Fibroblast of mammary gland (primary cell): Measurements from ENCODE around the gene CEP20.

ENCODE experiments used
- DNase-seq: peaks from one replicate; pipeline ENCODE4 v3.0.0-alpha.2; 2010; ENCODE audit warnings: low read depth
- H3K4me3 ChIP-seq: 2 replicates; pipeline ENCODE4 v1.5.1; 2011; ENCODE audit warnings: low read depth, mild to moderate bottlenecking, low read length, moderate library complexity; ENCODE audit not compliant: control insufficient read depth
- CTCF ChIP-seq: conservative IDR thresholded peaks from 2 replicates; pipeline ENCODE4 v1.5.1; 2011; ENCODE audit warnings: low read depth, low read length, inconsistent platforms; ENCODE audit not compliant: control insufficient read depth, insufficient read depth

The CEP20 gene

GRCh38 chr16:15829460-15829859 lies 58.9 kb downstream of the CEP20 start:
- no peak for TF ChIP-seq CTCF
- peak; percentile 0 for DNase-seq
- no peak overlapping the region for H3K4me3 ChIP-seq

- DNase-seq, result no peak
- no peak overlapping the region for H3K4me3 ChIP-seq
- no peak for TF ChIP-seq CTCF
These were observed 60.6 kb downstream of the CEP20 start for GRCh38 chr16:15827709-15828343.

- TF ChIP-seq CTCF, result no peak
- no peak for DNase-seq
- no peak overlapping the region for H3K4me3 ChIP-seq
These were observed 61.1 kb downstream of the CEP20 start for GRCh38 chr16:15827299-15827698.

GRCh38 chr16:15825750-15826305 lies 62.6 kb downstream of the CEP20 start:
- TF ChIP-seq CTCF, result no peak
- H3K4me3 ChIP-seq, result no peak overlapping the region
- DNase-seq, result no peak

- DNase-seq, result no peak
- no peak for TF ChIP-seq CTCF
- H3K4me3 ChIP-seq, result no peak overlapping the region
These were observed 65.4 kb downstream of the CEP20 start for GRCh38 chr16:15822957-15823356.

GRCh38 chr16:15820837-15821236 lies 67.6 kb downstream of the CEP20 start:
- DNase-seq, result no peak
- TF ChIP-seq CTCF, result no peak
- H3K4me3 ChIP-seq, result no peak overlapping the region
